ENCODE results near the gene CTNNA2.

- TF ChIP-seq CTCF (IDR thresholded peaks at IDR 0.05), result no peak
- TF ChIP-seq EP300 (IDR thresholded peaks at IDR 0.05; ENCODE audit: low read depth), result no peak
- no peak for TF ChIP-seq POLR2A (IDR thresholded peaks at IDR 0.05)
- no peak for TF ChIP-seq POLR2AphosphoS5 (IDR thresholded peaks at IDR 0.05)
Measured at GRCh38 chr2:80269806-80270205, 757.0 kb downstream of the CTNNA2 start.

Data from transverse colon (tissue), 4 donors.